Upper lobe of left lung (tissue), 6 donors: Measurements from ENCODE around the gene STIM1. TPM values are rescaled to one million over a fixed set of nuclear protein-coding genes. Genes with fewer than 3 reads are reported as not detected.

Experiments used
- ATAC-seq, 2 donors: fragments of 200-7000 bp; cut with Tn5 transposase; one replicate each; pipeline ENCODE4 v1.9.1; 2022; ENCODE audit warnings: mild to moderate bottlenecking in 2 of 2, moderate library complexity in 2 of 2; ENCODE audit not compliant: low FRiP score in 2 of 2
- DNase-seq, 2 donors: peaks; one replicate each; pipeline ENCODE4 v3.0.0-alpha.2; 2019 to 2020
- H3K27ac ChIP-seq, 4 donors: fragments of 200-600 bp; sonication (generic); one replicate each; pipeline ENCODE4 v1.5.1; 2016 to 2019
- H3K27me3 ChIP-seq, 4 donors: fragments of 200-600 bp; sonication (generic); one replicate each; pipeline ENCODE4 v1.5.1; 2017 to 2019
- H3K36me3 ChIP-seq, 4 donors: fragments of 200-600 bp; sonication (generic); one replicate each; pipeline ENCODE4 v1.5.1; 2016 to 2019
- H3K4me1 ChIP-seq, 4 donors: fragments of 200-600 bp; sonication (generic); one replicate each; pipeline ENCODE4 v1.5.1; 2018 to 2019
- H3K4me3 ChIP-seq, 4 donors: fragments of 200-600 bp; sonication (generic); one replicate each; pipeline ENCODE4 v1.5.1; 2017 to 2019; ENCODE audit warnings: mild to moderate bottlenecking in 2 of 4, moderate library complexity in 1 of 4
- H3K9me3 ChIP-seq, 4 donors: fragments of 200-600 bp; sonication (generic); one replicate each; pipeline ENCODE4 v1.5.1; 2018 to 2019
- CTCF ChIP-seq, 6 experiments: fragments of 450-650 bp in 4 of 6; fragments of 200-600 bp in 2 of 6; sonication (generic) in 2 of 6; IDR thresholded peaks; one replicate each; pipeline ENCODE4 v1.5.1; 2016 to 2019; ENCODE audit warnings: antibody characterized with exemption in 6 of 6
- EP300 ChIP-seq, 4 donors: sonication (generic); formaldehyde crosslinking; IDR thresholded peaks; one replicate each; pipeline ENCODE4 v1.5.1; 2017; ENCODE audit warnings: antibody characterized with exemption in 4 of 4, control low read depth in 2 of 4
- POLR2A ChIP-seq, 4 donors: fragments of 450-650 bp; IDR thresholded peaks; one replicate each; pipeline ENCODE4 v1.5.1; 2016 to 2017; ENCODE audit warnings: antibody characterized with exemption in 4 of 4, mild to moderate bottlenecking in 2 of 4
- POLR2AphosphoS5 ChIP-seq, 2 donors: sonication (generic); formaldehyde crosslinking; IDR thresholded peaks; one replicate each; pipeline ENCODE4 v1.5.1; 2017; ENCODE audit warnings: antibody characterized with exemption in 2 of 2
- WGBS, 2 donors: methylation state at CpG; one replicate each; pipeline ENCODE4 v1.1.5; 2017 to 2018; 5-methylcytosine and 5-hydroxymethylcytosine counted together
- total RNA-seq, 6 donors: library from RNA; depleted of rRNA in 4 of 6; stranded (reverse); fragments of >200 nt in 4 of 6; gene quantifications; one replicate each; pipeline versions ENCODE4 v1.1.0 to v1.2.1, GENCODE V29; 2016 to 2021
- donor health status: DM: no; HTN: no; CAD: no; lungs with moderate emphysema.
- donor health status: DM: no; HTN: yes; CAD: no; lungs with severe emphysema.

The STIM1 gene
- total RNA-seq, 6 donors from 2014 or later = 39.7 to 81.8 (median 56.5) TPM

DNA sequence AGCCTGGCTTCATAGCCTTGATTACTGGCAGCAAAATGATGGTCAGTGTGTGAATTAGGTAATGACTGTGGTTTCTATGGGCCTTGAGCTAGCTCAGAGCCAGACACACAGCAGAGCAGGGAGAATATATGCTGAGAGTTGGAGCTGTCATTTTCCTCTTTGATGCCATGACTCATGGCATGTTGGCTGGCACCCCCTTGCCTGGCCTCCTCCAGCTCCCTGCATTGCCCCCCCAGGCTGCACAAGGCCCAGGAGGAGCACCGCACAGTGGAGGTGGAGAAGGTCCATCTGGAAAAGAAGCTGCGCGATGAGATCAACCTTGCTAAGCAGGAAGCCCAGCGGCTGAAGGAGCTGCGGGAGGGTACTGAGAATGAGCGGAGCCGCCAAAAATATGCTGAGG, 218.8 kb downstream of the STIM1 start:
- no peaks in the 10 kb centered on the region for H3K27me3 ChIP-seq
- peaks cover 0 to 10% (median 6%) of the 10 kb centered on the region in 4 donors for H3K36me3 ChIP-seq
- H3K27ac ChIP-seq = no peak overlapping the region
- H3K9me3 ChIP-seq = no peaks in the 10 kb centered on the region
- TF ChIP-seq POLR2A (IDR thresholded peaks at IDR 0.05) (no peak), EP300 (IDR thresholded peaks at IDR 0.05) (no peak), CTCF (IDR thresholded peaks at IDR 0.05) (no peak), POLR2AphosphoS5 (IDR thresholded peaks at IDR 0.05) (no peak)
- peaks cover 0 to 8% (median 0%) of the 10 kb centered on the region in 4 donors for H3K4me1 ChIP-seq
- no peak overlapping the region for H3K4me3 ChIP-seq
- ATAC-seq (no peak), DNase-seq (no peak)
- 86 to 93% methylated on average over 7 of the region's 7 CpGs for WGBS, 2 donors

DNA sequence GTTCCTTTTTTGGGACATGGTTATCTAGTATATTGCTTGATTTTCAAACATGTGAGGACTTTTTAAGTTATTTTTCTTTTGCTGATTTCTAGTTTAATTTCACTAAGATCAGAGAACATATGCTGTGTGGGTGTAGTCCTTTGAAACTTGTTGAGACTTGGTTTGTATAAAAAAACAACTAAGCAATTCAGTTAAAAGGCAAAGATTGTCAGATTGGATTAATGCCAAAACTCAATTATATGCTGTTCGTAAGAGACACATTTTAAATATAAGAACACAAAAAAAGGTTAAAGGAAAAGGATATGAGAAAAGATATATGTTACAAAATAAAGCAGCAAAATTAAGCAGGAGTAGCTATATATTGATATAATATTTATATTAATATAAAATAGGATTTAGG, 221.3 kb downstream of the STIM1 start:
- no peaks in the 10 kb centered on the region for H3K27me3 ChIP-seq
- H3K36me3 ChIP-seq = peaks cover 0 to 12% (median 6%) of the 10 kb centered on the region in 4 donors
- H3K9me3 ChIP-seq = no peaks in the 10 kb centered on the region
- no peak overlapping the region for H3K4me3 ChIP-seq
- DNase-seq (no peak), ATAC-seq (no peak)
- no peak overlapping the region for H3K27ac ChIP-seq
- peaks cover 0 to 8% (median 0%) of the 10 kb centered on the region in 4 donors for H3K4me1 ChIP-seq
- TF ChIP-seq POLR2A (IDR thresholded peaks at IDR 0.05) = no peak
- no peak for TF ChIP-seq EP300 (IDR thresholded peaks at IDR 0.05)
- 74 to 83% methylated on average over 1 of the region's 1 CpG for WGBS, 2 donors

GRCh38 chr11:4083198-4083597, 227.7 kb downstream of the STIM1 start:
- ATAC-seq = peak in 1 of 2 donors; percentile 52
- TF ChIP-seq POLR2AphosphoS5 (IDR thresholded peaks at IDR 0.05) (no peak), POLR2A (IDR thresholded peaks at IDR 0.05) (no peak), CTCF (IDR thresholded peaks at IDR 0.05) (no peak), EP300 (IDR thresholded peaks at IDR 0.05) (no peak)
- WGBS, 2 donors = 82 to 85% methylated on average over 9 of the region's 9 CpGs
- peak in 1 of 2 donors; percentile 34 for DNase-seq
- Histone ChIP-seq H3K27me3 (no peaks in the 10 kb centered on the region), H3K27ac (no peak overlapping the region), H3K4me3 (no peak overlapping the region), H3K36me3 (peaks cover 6 to 52% (median 33%) of the 10 kb centered on the region in 4 donors), H3K4me1 (no peaks in the 10 kb centered on the region), H3K9me3 (no peaks in the 10 kb centered on the region)

- H3K4me1 ChIP-seq = no peaks in the 10 kb centered on the region
- no peaks in the 10 kb centered on the region for H3K9me3 ChIP-seq
- 92 to 98% methylated on average over 12 of the region's 12 CpGs for WGBS, 2 donors
- no peak for ATAC-seq
- H3K27me3 ChIP-seq = no peaks in the 10 kb centered on the region
- no peak overlapping the region for H3K4me3 ChIP-seq
- no peak for DNase-seq
- TF ChIP-seq EP300 (IDR thresholded peaks at IDR 0.05) = no peak
- no peak for TF ChIP-seq CTCF (IDR thresholded peaks at IDR 0.05)
- no peak for TF ChIP-seq POLR2AphosphoS5 (IDR thresholded peaks at IDR 0.05)
- no peak overlapping the region for H3K27ac ChIP-seq
- H3K36me3 ChIP-seq = peaks cover 6 to 52% (median 36%) of the 10 kb centered on the region in 4 donors
These were observed 229.1 kb downstream of the STIM1 start for GRCh38 chr11:4084406-4085125.

GRCh38 chr11:4085575-4085974, 230.1 kb downstream of the STIM1 start:
- Histone ChIP-seq H3K36me3 (peaks cover 6 to 52% (median 36%) of the 10 kb centered on the region in 4 donors), H3K4me1 (no peaks in the 10 kb centered on the region)
- ATAC-seq = no peak

More at GRCh38 chr11:4085575-4085974, 230.1 kb downstream of the STIM1 start:
- Histone ChIP-seq H3K27ac (no peak overlapping the region), H3K4me3 (no peak overlapping the region), H3K27me3 (no peaks in the 10 kb centered on the region), H3K9me3 (no peaks in the 10 kb centered on the region)
- DNase-seq = no peak
- TF ChIP-seq EP300 (IDR thresholded peaks at IDR 0.05) = no peak
- no peak for TF ChIP-seq POLR2A (IDR thresholded peaks at IDR 0.05)
